Ishikawa (cell line): Measurements from ENCODE around the gene ABCB4.

ENCODE experiments used
- CEBPB ChIP-seq: IDR thresholded peaks from 2 replicates; pipeline ENCODE4 v1.6.1; 2012
- CREB1 ChIP-seq: IDR thresholded peaks from 2 replicates; pipeline ENCODE4 v1.6.1; 2012; ENCODE audit warnings: low read depth
- EGR1 ChIP-seq: IDR thresholded peaks from 2 replicates; pipeline ENCODE4 v1.6.1; 2012
- EP300 ChIP-seq: IDR thresholded peaks from 2 replicates; pipeline ENCODE4 v1.6.1; 2012; ENCODE audit warnings: borderline replicate concordance
- FOXM1 ChIP-seq: IDR thresholded peaks from 2 replicates; pipeline ENCODE4 v1.6.1; 2012; ENCODE audit warnings: low read depth, borderline replicate concordance
- NFIC ChIP-seq: IDR thresholded peaks from 2 replicates; pipeline ENCODE4 v1.6.1; 2012
- RAD21 ChIP-seq: IDR thresholded peaks from 2 replicates; pipeline ENCODE4 v1.6.1; 2012; ENCODE audit warnings: low read depth
- TAF1 ChIP-seq: IDR thresholded peaks from 2 replicates; pipeline ENCODE4 v1.6.1; 2012; ENCODE audit warnings: low read depth, mild to moderate bottlenecking
- TCF12 ChIP-seq: IDR thresholded peaks from 2 replicates; pipeline ENCODE4 v1.6.1; 2012; ENCODE audit warnings: low read depth
- TEAD4 ChIP-seq: IDR thresholded peaks from 2 replicates; pipeline ENCODE4 v1.6.1; 2012
- USF1 ChIP-seq: IDR thresholded peaks from 2 replicates; pipeline ENCODE4 v1.6.1; 2012
- YY1 ChIP-seq: IDR thresholded peaks from 2 replicates; pipeline ENCODE4 v1.6.1; 2012; ENCODE audit warnings: low read depth
- ZBTB7A ChIP-seq: IDR thresholded peaks from 2 replicates; pipeline ENCODE4 v1.6.1; 2012; ENCODE audit warnings: low read depth
- TF ChIP-seq, protein P1 (sequence below): IDR thresholded peaks from 2 replicates; pipeline ENCODE4 v1.6.1; 2012
- TF ChIP-seq, protein P2 (sequence below): IDR thresholded peaks from 2 replicates; pipeline ENCODE4 v1.6.1; 2012; ENCODE audit warnings: low read depth, mild to moderate bottlenecking

The ABCB4 gene

DNA sequence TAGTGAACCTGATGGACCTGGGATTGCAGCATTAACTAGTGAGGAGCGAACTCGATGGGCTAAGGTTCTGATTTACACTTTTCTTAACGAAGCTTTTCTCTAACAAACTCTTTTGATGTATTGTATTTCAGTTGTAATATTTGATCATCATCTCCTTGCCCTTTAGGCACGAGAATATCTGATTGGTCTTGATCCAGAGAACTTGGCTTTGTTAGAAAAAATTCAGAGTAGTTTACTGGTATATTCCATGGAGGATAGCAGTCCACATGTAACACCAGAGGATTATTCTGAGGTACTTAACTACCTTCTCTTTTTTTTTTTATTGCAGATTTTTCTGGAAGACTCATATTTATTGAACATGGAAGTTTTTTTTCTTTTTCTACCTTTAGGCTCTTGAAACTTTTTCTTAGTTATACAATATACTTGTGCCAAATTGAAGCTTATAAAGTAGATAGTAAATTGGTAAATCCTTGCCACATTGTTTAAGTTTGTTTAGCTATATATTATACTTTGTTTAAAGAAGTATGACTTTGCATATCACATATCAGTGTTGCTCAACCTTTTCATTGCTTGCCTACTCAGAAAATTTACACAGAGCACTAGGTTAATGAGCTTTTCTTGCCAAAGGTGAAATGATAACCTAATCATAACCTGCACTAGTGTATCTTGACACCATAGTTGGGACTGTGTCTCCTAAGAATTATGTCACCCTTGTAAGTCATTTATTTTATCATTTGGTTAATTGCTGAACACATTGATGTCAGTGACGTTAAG is 99.6 kb downstream of the ABCB4 start:
- TF ChIP-seq CEBPB = no peak

GRCh38 chr7:87370660-87371180 is 104.8 kb downstream of the ABCB4 start:
- TF ChIP-seq, protein P1, sequence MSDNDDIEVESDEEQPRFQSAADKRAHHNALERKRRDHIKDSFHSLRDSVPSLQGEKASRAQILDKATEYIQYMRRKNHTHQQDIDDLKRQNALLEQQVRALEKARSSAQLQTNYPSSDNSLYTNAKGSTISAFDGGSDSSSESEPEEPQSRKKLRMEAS = no peak
- no peak for TF ChIP-seq ZBTB7A
- TF ChIP-seq, protein P2, sequence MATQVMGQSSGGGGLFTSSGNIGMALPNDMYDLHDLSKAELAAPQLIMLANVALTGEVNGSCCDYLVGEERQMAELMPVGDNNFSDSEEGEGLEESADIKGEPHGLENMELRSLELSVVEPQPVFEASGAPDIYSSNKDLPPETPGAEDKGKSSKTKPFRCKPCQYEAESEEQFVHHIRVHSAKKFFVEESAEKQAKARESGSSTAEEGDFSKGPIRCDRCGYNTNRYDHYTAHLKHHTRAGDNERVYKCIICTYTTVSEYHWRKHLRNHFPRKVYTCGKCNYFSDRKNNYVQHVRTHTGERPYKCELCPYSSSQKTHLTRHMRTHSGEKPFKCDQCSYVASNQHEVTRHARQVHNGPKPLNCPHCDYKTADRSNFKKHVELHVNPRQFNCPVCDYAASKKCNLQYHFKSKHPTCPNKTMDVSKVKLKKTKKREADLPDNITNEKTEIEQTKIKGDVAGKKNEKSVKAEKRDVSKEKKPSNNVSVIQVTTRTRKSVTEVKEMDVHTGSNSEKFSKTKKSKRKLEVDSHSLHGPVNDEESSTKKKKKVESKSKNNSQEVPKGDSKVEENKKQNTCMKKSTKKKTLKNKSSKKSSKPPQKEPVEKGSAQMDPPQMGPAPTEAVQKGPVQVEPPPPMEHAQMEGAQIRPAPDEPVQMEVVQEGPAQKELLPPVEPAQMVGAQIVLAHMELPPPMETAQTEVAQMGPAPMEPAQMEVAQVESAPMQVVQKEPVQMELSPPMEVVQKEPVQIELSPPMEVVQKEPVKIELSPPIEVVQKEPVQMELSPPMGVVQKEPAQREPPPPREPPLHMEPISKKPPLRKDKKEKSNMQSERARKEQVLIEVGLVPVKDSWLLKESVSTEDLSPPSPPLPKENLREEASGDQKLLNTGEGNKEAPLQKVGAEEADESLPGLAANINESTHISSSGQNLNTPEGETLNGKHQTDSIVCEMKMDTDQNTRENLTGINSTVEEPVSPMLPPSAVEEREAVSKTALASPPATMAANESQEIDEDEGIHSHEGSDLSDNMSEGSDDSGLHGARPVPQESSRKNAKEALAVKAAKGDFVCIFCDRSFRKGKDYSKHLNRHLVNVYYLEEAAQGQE = no peak
- TF ChIP-seq CEBPB = no peak
- TF ChIP-seq TEAD4 = no peak
- no peak for TF ChIP-seq NFIC
- TF ChIP-seq FOXM1 = no peak
- TF ChIP-seq TCF12 = no peak
- TF ChIP-seq TAF1 = no peak
- no peak for TF ChIP-seq CREB1
- no peak for TF ChIP-seq EP300
- TF ChIP-seq EGR1 = no peak
- TF ChIP-seq RAD21 = no peak
- no peak for TF ChIP-seq YY1
- TF ChIP-seq USF1 = no peak

- TF ChIP-seq FOXM1 (no peak), CEBPB (no peak), TAF1 (no peak), NFIC (no peak), YY1 (no peak), TCF12 (no peak), EGR1 (no peak), USF1 (no peak), EP300 (no peak), RAD21 (no peak), TEAD4 (no peak), ZBTB7A (no peak), CREB1 (no peak)
- TF ChIP-seq, protein P1 = no peak
- TF ChIP-seq, protein P2 = no peak
These were observed 106.3 kb downstream of the ABCB4 start for GRCh38 chr7:87369216-87369615.

- no peak for TF ChIP-seq RAD21
These were observed 111.2 kb downstream of the ABCB4 start for GRCh38 chr7:87364246-87364645.

DNA sequence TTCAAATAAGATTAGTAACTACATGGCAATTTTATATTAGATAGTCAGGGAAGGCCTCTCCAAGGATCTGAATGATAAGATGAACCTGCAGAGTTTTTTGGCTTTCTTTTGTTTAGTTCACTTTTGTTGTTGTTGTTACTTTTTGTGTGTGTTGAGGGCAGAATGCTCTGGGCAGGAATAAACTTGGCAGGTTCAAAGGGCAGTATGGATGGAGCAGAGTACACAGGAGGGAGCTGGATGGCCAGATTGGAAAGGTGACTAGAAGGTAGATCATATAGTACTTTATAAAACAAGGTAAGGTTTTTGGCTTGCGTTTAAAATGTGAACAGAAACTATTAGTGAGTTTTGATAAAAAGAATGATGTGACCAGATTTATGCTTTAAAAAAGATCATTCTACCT is 112.1 kb downstream of the ABCB4 start:
- TF ChIP-seq EP300 (no peak), TEAD4 (no peak), CEBPB (no peak), RAD21 (no peak), EGR1 (no peak), NFIC (no peak), CREB1 (no peak), YY1 (no peak), ZBTB7A (no peak), TCF12 (no peak)
- TF ChIP-seq, protein P1 = no peak

- TF ChIP-seq, protein P1 = no peak
- no peak for TF ChIP-seq CREB1
- no peak for TF ChIP-seq TCF12
- TF ChIP-seq RAD21 = no peak
- TF ChIP-seq YY1 = no peak
- TF ChIP-seq USF1 = no peak
- no peak for TF ChIP-seq EP300
- no peak for TF ChIP-seq TAF1
- no peak for TF ChIP-seq CEBPB
- no peak for TF ChIP-seq ZBTB7A
- TF ChIP-seq EGR1 = no peak
These were observed 114.2 kb downstream of the ABCB4 start for GRCh38 chr7:87361320-87361719.
